B cell (primary cell): ENCODE data around the gene MLEC. TPM values are rescaled to one million over a fixed set of nuclear protein-coding genes. Genes with fewer than 3 reads are reported as not detected.

Source experiments
- ATAC-seq: fragments of 200-7000 bp; cut with Tn5 transposase; one replicate; pipeline ENCODE4 v1.10.0; 2021; ENCODE audit warnings: low read depth, mild to moderate bottlenecking, moderate number of reproducible peaks, moderate library complexity
- CTCF ChIA-PET: fragments of 350-600 bp; sonication (Branson Sonifier 250); formaldehyde crosslinking; loops from one replicate; lab custom pipeline; 2021; ENCODE audit warnings: antibody characterized with exemption, inconsistent platforms; lab: Charles Lee
- POLR2A ChIA-PET: fragments of 350-600 bp; sonication (Branson Sonifier 250); formaldehyde crosslinking; loops from one replicate; lab custom pipeline; 2021; ENCODE audit warnings: antibody characterized with exemption; lab: Charles Lee
- DNase-seq: peaks from one replicate; pipeline ENCODE4 v3.0.0; 2013
- H2AFZ ChIP-seq: 2 replicates; pipeline ENCODE4 v1.6.1; 2012; ENCODE audit warnings: mild to moderate bottlenecking, low read depth, low read length; ENCODE audit not compliant: insufficient read depth, poor library complexity, severe bottlenecking
- H3K27ac ChIP-seq, 2 donors: 1 replicate in 1 of 2; 2 replicates in 1 of 2; pipeline ENCODE4 v1.5.1; 2012 to 2013; ENCODE audit warnings: low read length in 2 of 2, mild to moderate bottlenecking in 2 of 2, moderate library complexity in 1 of 2
- H3K27me3 ChIP-seq, 4 experiments: fragments of 200-600 bp in 1 of 4; sonication (generic) in 1 of 4; replicated peaks in 1 of 4; 1 replicate in 2 of 4; 2 replicates in 2 of 4; pipeline versions ENCODE4 v1.6.1 to v1.7.0; 2013 to 2016; ENCODE audit warnings: low read length in 3 of 4, mild to moderate bottlenecking in 2 of 4, mixed read lengths in 1 of 4, moderate library complexity in 1 of 4; ENCODE audit not compliant: insufficient read depth in 4 of 4, control insufficient read depth in 3 of 4; ENCODE audit errors: control extremely low read depth in 1 of 4
- H3K36me3 ChIP-seq, 2 experiments: replicated peaks in 1 of 2; 1 replicate in 1 of 2; 2 replicates in 1 of 2; pipeline versions ENCODE4 v1.6.1 to v1.7.1; 2013; ENCODE audit warnings: low read length in 1 of 2; ENCODE audit not compliant: insufficient read depth in 2 of 2, control insufficient read depth in 1 of 2; ENCODE audit errors: control extremely low read depth in 1 of 2, extremely low read depth in 1 of 2
- H3K4me1 ChIP-seq, 2 donors: fragments of 200-600 bp in 1 of 2; sonication (generic) in 1 of 2; 1 replicate in 1 of 2; 2 replicates in 1 of 2; pipeline versions ENCODE4 v1.5.1 to v1.6.1; 2013 to 2017; ENCODE audit warnings: low read length in 2 of 2; ENCODE audit not compliant: control insufficient read depth in 2 of 2, insufficient read depth in 2 of 2
- H3K4me2 ChIP-seq: replicated peaks from 2 replicates; pipeline ENCODE3; 2012; ENCODE audit warnings: mild to moderate bottlenecking, low read depth, low read length; ENCODE audit not compliant: poor library complexity, severe bottlenecking
- H3K4me3 ChIP-seq, 5 experiments: fragments of 200-600 bp in 1 of 5; sonication (generic) in 1 of 5; 1 replicate in 3 of 5; 2 replicates in 2 of 5; pipeline versions ENCODE4 v1.5.1 to v1.7.0; 2011 to 2016; ENCODE audit warnings: low read length in 4 of 5, mild to moderate bottlenecking in 4 of 5, low read depth in 2 of 5, control low read depth in 1 of 5, moderate library complexity in 1 of 5; ENCODE audit not compliant: insufficient read depth in 1 of 5; ENCODE audit errors: control extremely low read depth in 1 of 5, extremely low read depth in 1 of 5
- H3K79me2 ChIP-seq: fragments of 200-600 bp; sonication (generic); one replicate; pipeline ENCODE4 v1.6.0; 2016; ENCODE audit warnings: low read length; ENCODE audit not compliant: control insufficient read depth, insufficient read depth
- H3K9ac ChIP-seq: fragments of 200-600 bp; sonication (generic); 2 replicates; pipeline ENCODE4 v1.6.1; 2017; ENCODE audit warnings: mild to moderate bottlenecking, low read length, moderate library complexity
- H3K9me3 ChIP-seq, 3 donors: one replicate each; pipeline versions ENCODE4 v1.6.1 to v1.7.1; 2013; ENCODE audit warnings: low read length in 2 of 3; ENCODE audit not compliant: control insufficient read depth in 2 of 3, insufficient read depth in 1 of 3; ENCODE audit errors: control extremely low read depth in 1 of 3
- H4K20me1 ChIP-seq: 2 replicates; pipeline ENCODE4 v1.6.0; 2012; ENCODE audit warnings: mild to moderate bottlenecking, low read length; ENCODE audit not compliant: insufficient read depth, control insufficient read depth, poor library complexity, severe bottlenecking
- H3K27ac Mint-ChIP-seq: one replicate; pipeline ENCODE4 v1.8.0; 2021; ENCODE audit warnings: mixed read lengths
- H3K27me3 Mint-ChIP-seq: one replicate; pipeline ENCODE4 v1.8.0; 2021; ENCODE audit warnings: mixed read lengths
- H3K4me1 Mint-ChIP-seq: one replicate; pipeline ENCODE4 v1.8.0; 2021; ENCODE audit warnings: mixed read lengths
- H3K4me3 Mint-ChIP-seq: one replicate; pipeline ENCODE4 v1.8.0; 2021; ENCODE audit warnings: mixed read lengths
- H3K9me3 Mint-ChIP-seq: one replicate; pipeline ENCODE4 v1.8.0; 2022; ENCODE audit warnings: mixed read lengths; ENCODE audit not compliant: insufficient read depth
- EZH2 ChIP-seq: IDR thresholded peaks from 2 replicates; pipeline ENCODE4 v1.6.1; 2012; ENCODE audit warnings: borderline replicate concordance, low read depth, mild to moderate bottlenecking, moderate library complexity, low read length; ENCODE audit not compliant: insufficient read depth, poor library complexity, severe bottlenecking
- WGBS: methylation state at CpG from one replicate; pipeline ENCODE4 v1.1.5; 2013; ENCODE audit warnings: missing lambda C conversion rate; ENCODE audit not compliant: insufficient coverage; 5-methylcytosine and 5-hydroxymethylcytosine counted together
- intact Hi-C: fragments of 100-400 bp; cut with micrococcal nuclease; formaldehyde crosslinking; loops from one replicate; pipeline ENCODE4 v1.10.0; 2022
- polyA plus RNA-seq: library from polyadenylated mRNA; depleted of rRNA; stranded (reverse); fragments of >200 nt; gene quantifications from 2 replicates; pipeline ENCODE4 v1.2.3, GENCODE V29; 2012
- total RNA-seq, 2 donors: library from RNA; stranded (reverse); fragments of 120-200 nt in 1 of 2; gene quantifications; 1 replicate in 1 of 2; 2 replicates in 1 of 2; pipeline versions ENCODE4 v1.2.3 to v1.2.4, GENCODE V29; 2013 to 2022
- TF ChIP-seq, protein P1 (sequence below): fragments of 200-600 bp; IDR thresholded peaks from one replicate; pipeline ENCODE4 v1.8.0; 2022; ENCODE audit warnings: antibody characterized with exemption, mild to moderate bottlenecking

Gene MLEC
- total and polyA plus RNA-seq, 2 donors (not counting 1 experiment from before 2014, with no cell fraction given) = 5.5 to 52.6 TPM

GRCh38 chr12:120658286-120659150 is 28.4 kb upstream of the MLEC start:
- Mint-ChIP-seq H3K27me3 (peaks cover 8% of the 10 kb centered on the region), H3K4me3 (no peak overlapping the region), H3K9me3 (no peaks in the 10 kb centered on the region), H3K4me1 (peaks cover 5% of the 10 kb centered on the region), H3K27ac (no peak overlapping the region)
- Histone ChIP-seq H2AFZ (no peak overlapping the region), H3K27me3 (peaks cover 0 to 20% (median 0%) of the 10 kb centered on the region in 4 experiments), H4K20me1 (no peaks in the 10 kb centered on the region), H3K27ac (no peak overlapping the region), H3K4me1 (peaks cover 10 to 17% of the 10 kb centered on the region in 2 donors), H3K36me3 (no peaks in the 10 kb centered on the region), H3K4me2 (no peak overlapping the region), H3K79me2 (no peaks in the 10 kb centered on the region), H3K9me3 (peaks cover 0 to 2% (median 0%) of the 10 kb centered on the region in 3 donors), H3K4me3 (no peak overlapping the region), H3K9ac (no peak overlapping the region)
- ChIA-PET POLR2A (interaction anchor here (0.6 kb wide), 2 partner anchors 11 to 25 kb away, joined by 3 read pairs; no protein-coding TSS in a partner anchor), CTCF (interaction anchor here (0.6 to 2.2 kb wide), 6 partner anchors 9 to 56 kb away, joined by 3 to 9 read pairs (median 5); no protein-coding TSS in a partner anchor)
- no peak for DNase-seq
- no peak for ATAC-seq
- no peak for TF ChIP-seq EZH2
- TF ChIP-seq, protein P1, sequence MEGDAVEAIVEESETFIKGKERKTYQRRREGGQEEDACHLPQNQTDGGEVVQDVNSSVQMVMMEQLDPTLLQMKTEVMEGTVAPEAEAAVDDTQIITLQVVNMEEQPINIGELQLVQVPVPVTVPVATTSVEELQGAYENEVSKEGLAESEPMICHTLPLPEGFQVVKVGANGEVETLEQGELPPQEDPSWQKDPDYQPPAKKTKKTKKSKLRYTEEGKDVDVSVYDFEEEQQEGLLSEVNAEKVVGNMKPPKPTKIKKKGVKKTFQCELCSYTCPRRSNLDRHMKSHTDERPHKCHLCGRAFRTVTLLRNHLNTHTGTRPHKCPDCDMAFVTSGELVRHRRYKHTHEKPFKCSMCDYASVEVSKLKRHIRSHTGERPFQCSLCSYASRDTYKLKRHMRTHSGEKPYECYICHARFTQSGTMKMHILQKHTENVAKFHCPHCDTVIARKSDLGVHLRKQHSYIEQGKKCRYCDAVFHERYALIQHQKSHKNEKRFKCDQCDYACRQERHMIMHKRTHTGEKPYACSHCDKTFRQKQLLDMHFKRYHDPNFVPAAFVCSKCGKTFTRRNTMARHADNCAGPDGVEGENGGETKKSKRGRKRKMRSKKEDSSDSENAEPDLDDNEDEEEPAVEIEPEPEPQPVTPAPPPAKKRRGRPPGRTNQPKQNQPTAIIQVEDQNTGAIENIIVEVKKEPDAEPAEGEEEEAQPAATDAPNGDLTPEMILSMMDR = no peak
- intact Hi-C loops = no loop called here
- WGBS = 95% methylated on average over 22 of the region's 22 CpGs

DNA sequence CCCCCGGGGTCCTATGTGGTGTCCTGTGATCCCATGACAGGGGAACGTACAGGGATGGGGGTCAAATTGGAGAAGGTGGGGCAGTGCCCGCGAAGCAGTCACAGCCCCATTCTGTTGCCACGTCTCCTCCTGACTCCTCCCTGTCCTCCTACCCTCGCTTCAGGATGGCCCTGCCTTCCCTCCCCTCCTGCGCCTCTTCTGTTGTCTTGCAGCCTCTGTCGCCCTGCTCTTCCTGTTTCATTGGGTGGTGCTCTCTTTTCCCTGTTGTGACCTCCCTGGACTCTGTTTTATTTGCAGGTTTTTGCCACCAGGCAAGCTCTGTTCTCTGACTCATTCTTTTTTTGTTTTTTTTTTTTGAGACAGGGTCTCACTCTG is 27.8 kb upstream of the MLEC start:
- Mint-ChIP-seq H3K27ac (no peak overlapping the region), H3K27me3 (peaks cover 8% of the 10 kb centered on the region), H3K4me3 (no peak overlapping the region), H3K9me3 (no peaks in the 10 kb centered on the region), H3K4me1 (peaks cover 7% of the 10 kb centered on the region)
- POLR2A ChIA-PET = interaction anchor here (0.6 kb wide), 1 partner anchor 10 kb away, joined by 3 read pairs; no protein-coding TSS in a partner anchor
- intact Hi-C loops = no loop called here
- Histone ChIP-seq H3K4me1 (peaks cover 16 to 23% of the 10 kb centered on the region in 2 donors), H3K36me3 (no peaks in the 10 kb centered on the region), H3K79me2 (no peaks in the 10 kb centered on the region), H3K27ac (no peak overlapping the region), H3K27me3 (peaks cover 0 to 16% (median 0%) of the 10 kb centered on the region in 4 experiments), H3K4me3 (no peak overlapping the region), H3K9me3 (peaks cover 0 to 2% (median 0%) of the 10 kb centered on the region in 3 donors), H2AFZ (no peak overlapping the region), H4K20me1 (no peaks in the 10 kb centered on the region), H3K9ac (no peak overlapping the region), H3K4me2 (no peak overlapping the region)
- WGBS = 95% methylated on average over 8 of the region's 8 CpGs
- ATAC-seq = no peak
- TF ChIP-seq EZH2 = no peak
- TF ChIP-seq, protein P1 = no peak
- no peak for DNase-seq
- CTCF ChIA-PET = interaction anchor here (0.6 to 2.2 kb wide), 3 partner anchors 10 to 22 kb away, joined by 3 to 9 read pairs (median 6); no protein-coding TSS in a partner anchor
